ENCODE results near the gene SCGB3A2. TPM values are rescaled to one million over a fixed set of nuclear protein-coding genes. Genes with fewer than 3 reads are reported as not detected.

SCGB3A2 gene
- total and polyA plus RNA-seq, 2 experiments from 2014 or later, result not detected

- no peak overlapping the region for H3K9ac ChIP-seq
- H3K9me2 ChIP-seq (ENCODE audit: insufficient read depth), result no peaks in the 10 kb centered on the region
- H3F3A ChIP-seq (ENCODE audit: insufficient read depth), result no peaks in the 10 kb centered on the region
- H3K27me3 ChIP-seq (replicated peaks; ENCODE audit: insufficient read depth), result 0 out of 2 replicates have a peak, but pooled peaks cover 3% of the 10 kb centered on the region
- H3K9me3 ChIP-seq (ENCODE audit: low read depth), result no peaks in the 10 kb centered on the region
- no peak overlapping the region for H3K4me3 ChIP-seq
- no peak for DNase-seq
- H3K79me2 ChIP-seq (ENCODE audit: insufficient read depth), result no peaks in the 10 kb centered on the region
- in situ Hi-C loops (cut with MboI), result no loop called here
- no peaks in the 10 kb centered on the region for H4K20me1 ChIP-seq (ENCODE audit: insufficient read depth)
- TF ChIP-seq EZH2phosphoT487 (IDR thresholded peaks at IDR 0.05; ENCODE audit: insufficient read depth, low read depth) (no peak), EZH2 (IDR thresholded peaks at IDR 0.05; ENCODE audit: insufficient read depth, poor library complexity, severe bottlenecking) (no peak)
- no peak overlapping the region for H3K27ac ChIP-seq
- H3K36me3 ChIP-seq (ENCODE audit: low read depth), result no peaks in the 10 kb centered on the region
- no peak overlapping the region for H2AFZ ChIP-seq
- WGBS, 2 experiments (ENCODE audit: low coverage in 1 of 2, low lambda C conversion rate in 2 of 2, missing lambda C conversion rate in 2 of 2), result 7 to 10% methylated on average over 3 of the region's 3 CpGs
- H3K4me1 ChIP-seq (ENCODE audit: insufficient read depth), result no peaks in the 10 kb centered on the region
- H3K4me2 ChIP-seq (ENCODE audit: unreplicated experiment), result no peak overlapping the region
Measured at GRCh38 chr5:147874910-147875367, 3.6 kb upstream of the SCGB3A2 start.

- TF ChIP-seq EZH2phosphoT487 (IDR thresholded peaks at IDR 0.05; ENCODE audit: insufficient read depth, low read depth) (no peak), EZH2 (IDR thresholded peaks at IDR 0.05; ENCODE audit: insufficient read depth, poor library complexity, severe bottlenecking) (no peak)
- H3K9ac ChIP-seq, result no peak overlapping the region
- no peak overlapping the region for H3K4me2 ChIP-seq (ENCODE audit: unreplicated experiment)
- H2AFZ ChIP-seq, result no peak overlapping the region
- H3K79me2 ChIP-seq (ENCODE audit: insufficient read depth), result no peaks in the 10 kb centered on the region
- H3F3A ChIP-seq (ENCODE audit: insufficient read depth), result no peaks in the 10 kb centered on the region
- DNase-seq, result no peak
- H3K36me3 ChIP-seq (ENCODE audit: low read depth), result no peaks in the 10 kb centered on the region
- 0 out of 2 replicates have a peak, but pooled peaks cover 3% of the 10 kb centered on the region for H3K27me3 ChIP-seq (replicated peaks; ENCODE audit: insufficient read depth)
- H3K9me3 ChIP-seq (ENCODE audit: low read depth), result no peaks in the 10 kb centered on the region
- in situ Hi-C loops (cut with MboI), result no loop called here
- H3K4me3 ChIP-seq, result no peak overlapping the region
- no peaks in the 10 kb centered on the region for H4K20me1 ChIP-seq (ENCODE audit: insufficient read depth)
- no peaks in the 10 kb centered on the region for H3K9me2 ChIP-seq (ENCODE audit: insufficient read depth)
- H3K27ac ChIP-seq, result no peak overlapping the region
- no peaks in the 10 kb centered on the region for H3K4me1 ChIP-seq (ENCODE audit: insufficient read depth)
Measured at GRCh38 chr5:147876141-147876540, 2.4 kb upstream of the SCGB3A2 start.

GRCh38 chr5:147876626-147877025 lies 1.9 kb upstream of the SCGB3A2 start:
- Histone ChIP-seq H3K27me3 (replicated peaks; ENCODE audit: insufficient read depth) (0 out of 2 replicates have a peak, but pooled peaks cover 3% of the 10 kb centered on the region), H3K4me3 (no peak overlapping the region), H3K9me2 (ENCODE audit: insufficient read depth) (no peaks in the 10 kb centered on the region), H3F3A (ENCODE audit: insufficient read depth) (no peaks in the 10 kb centered on the region), H3K9me3 (ENCODE audit: low read depth) (no peaks in the 10 kb centered on the region), H3K79me2 (ENCODE audit: insufficient read depth) (no peaks in the 10 kb centered on the region), H3K36me3 (ENCODE audit: low read depth) (no peaks in the 10 kb centered on the region), H3K4me2 (ENCODE audit: unreplicated experiment) (no peak overlapping the region), H3K9ac (no peak overlapping the region), H2AFZ (no peak overlapping the region), H3K27ac (no peak overlapping the region), H3K4me1 (ENCODE audit: insufficient read depth) (no peaks in the 10 kb centered on the region), H4K20me1 (ENCODE audit: insufficient read depth) (no peaks in the 10 kb centered on the region)
- 12 to 15% methylated on average over 2 of the region's 2 CpGs for WGBS, 2 experiments (ENCODE audit: low coverage in 1 of 2, low lambda C conversion rate in 2 of 2, missing lambda C conversion rate in 2 of 2)
- TF ChIP-seq EZH2phosphoT487 (IDR thresholded peaks at IDR 0.05; ENCODE audit: insufficient read depth, low read depth) (no peak), EZH2 (IDR thresholded peaks at IDR 0.05; ENCODE audit: insufficient read depth, poor library complexity, severe bottlenecking) (no peak)
- in situ Hi-C loops (cut with MboI), result no loop called here
- DNase-seq, result no peak

GRCh38 chr5:147879784-147880183 lies 1.3 kb downstream of the SCGB3A2 start:
- Histone ChIP-seq H3K79me2 (ENCODE audit: insufficient read depth) (no peaks in the 10 kb centered on the region), H3K9me2 (ENCODE audit: insufficient read depth) (no peaks in the 10 kb centered on the region), H3K27me3 (replicated peaks; ENCODE audit: insufficient read depth) (0 out of 2 replicates have a peak, but pooled peaks cover 3% of the 10 kb centered on the region), H3F3A (ENCODE audit: insufficient read depth) (no peaks in the 10 kb centered on the region), H3K4me1 (ENCODE audit: insufficient read depth) (no peaks in the 10 kb centered on the region), H3K9ac (no peak overlapping the region), H3K36me3 (ENCODE audit: low read depth) (no peaks in the 10 kb centered on the region), H3K9me3 (ENCODE audit: low read depth) (no peaks in the 10 kb centered on the region), H3K4me2 (ENCODE audit: unreplicated experiment) (no peak overlapping the region), H4K20me1 (ENCODE audit: insufficient read depth) (no peaks in the 10 kb centered on the region), H3K27ac (no peak overlapping the region), H3K4me3 (no peak overlapping the region), H2AFZ (no peak overlapping the region)
- DNase-seq, result no peak
- TF ChIP-seq EZH2phosphoT487 (IDR thresholded peaks at IDR 0.05; ENCODE audit: insufficient read depth, low read depth) (no peak), EZH2 (IDR thresholded peaks at IDR 0.05; ENCODE audit: insufficient read depth, poor library complexity, severe bottlenecking) (no peak)
- WGBS, 2 experiments (ENCODE audit: low coverage in 1 of 2, low lambda C conversion rate in 2 of 2, missing lambda C conversion rate in 2 of 2), result 40 to 47% methylated on average over 3 of the region's 3 CpGs
- in situ Hi-C loops (cut with MboI), result no loop called here

GRCh38 chr5:147880487-147880886 lies 2.0 kb downstream of the SCGB3A2 start:
- in situ Hi-C loops (cut with MboI), result no loop called here
- H3K9me2 ChIP-seq (ENCODE audit: insufficient read depth), result no peaks in the 10 kb centered on the region
- DNase-seq, result no peak
- WGBS, 2 experiments (ENCODE audit: low coverage in 1 of 2, low lambda C conversion rate in 2 of 2, missing lambda C conversion rate in 2 of 2), result 22 to 27% methylated on average over 2 of the region's 2 CpGs
- 0 out of 2 replicates have a peak, but pooled peaks cover 3% of the 10 kb centered on the region for H3K27me3 ChIP-seq (replicated peaks; ENCODE audit: insufficient read depth)
- no peak overlapping the region for H3K9ac ChIP-seq
- H3K4me1 ChIP-seq (ENCODE audit: insufficient read depth), result no peaks in the 10 kb centered on the region
- H3K79me2 ChIP-seq (ENCODE audit: insufficient read depth), result no peaks in the 10 kb centered on the region
- no peaks in the 10 kb centered on the region for H3K9me3 ChIP-seq (ENCODE audit: low read depth)
- H3K27ac ChIP-seq, result no peak overlapping the region
- no peak overlapping the region for H3K4me3 ChIP-seq
- H3K4me2 ChIP-seq (ENCODE audit: unreplicated experiment), result no peak overlapping the region
- no peak overlapping the region for H2AFZ ChIP-seq
- H3K36me3 ChIP-seq (ENCODE audit: low read depth), result no peaks in the 10 kb centered on the region
- no peaks in the 10 kb centered on the region for H4K20me1 ChIP-seq (ENCODE audit: insufficient read depth)
- TF ChIP-seq EZH2phosphoT487 (IDR thresholded peaks at IDR 0.05; ENCODE audit: insufficient read depth, low read depth) (no peak), EZH2 (IDR thresholded peaks at IDR 0.05; ENCODE audit: insufficient read depth, poor library complexity, severe bottlenecking) (no peak)
- no peaks in the 10 kb centered on the region for H3F3A ChIP-seq (ENCODE audit: insufficient read depth)

Data from GM23248 (cell line).